AG10803 (cell line): ENCODE data around the gene KLF2.
"Not testable (repeated sequence)": the region's sequence is repeated elsewhere in the genome, so short reads cannot be mapped to it uniquely, and the experiment has no call there.

Experiments used
- DNase-seq: peaks from one replicate; pipeline ENCODE4 v3.0.0; 2010; ENCODE audit warnings: low read depth
- H3K4me3 ChIP-seq: 2 replicates; pipeline ENCODE4 v1.5.1; 2011; ENCODE audit warnings: mild to moderate bottlenecking, low read length, control low read depth
- TF ChIP-seq, protein P1 (sequence below): conservative IDR thresholded peaks from 2 replicates; pipeline ENCODE4 v1.5.1; 2011; ENCODE audit warnings: mild to moderate bottlenecking, low read length, control low read depth, inconsistent platforms

KLF2 gene

GRCh38 chr19:16324384-16325160 is at the start of gene KLF2:
KLF2 (plus strand) TSS chr19:16324826; CDS start chr19:16324924, 98 bp downstream.
- TF ChIP-seq, protein P1, sequence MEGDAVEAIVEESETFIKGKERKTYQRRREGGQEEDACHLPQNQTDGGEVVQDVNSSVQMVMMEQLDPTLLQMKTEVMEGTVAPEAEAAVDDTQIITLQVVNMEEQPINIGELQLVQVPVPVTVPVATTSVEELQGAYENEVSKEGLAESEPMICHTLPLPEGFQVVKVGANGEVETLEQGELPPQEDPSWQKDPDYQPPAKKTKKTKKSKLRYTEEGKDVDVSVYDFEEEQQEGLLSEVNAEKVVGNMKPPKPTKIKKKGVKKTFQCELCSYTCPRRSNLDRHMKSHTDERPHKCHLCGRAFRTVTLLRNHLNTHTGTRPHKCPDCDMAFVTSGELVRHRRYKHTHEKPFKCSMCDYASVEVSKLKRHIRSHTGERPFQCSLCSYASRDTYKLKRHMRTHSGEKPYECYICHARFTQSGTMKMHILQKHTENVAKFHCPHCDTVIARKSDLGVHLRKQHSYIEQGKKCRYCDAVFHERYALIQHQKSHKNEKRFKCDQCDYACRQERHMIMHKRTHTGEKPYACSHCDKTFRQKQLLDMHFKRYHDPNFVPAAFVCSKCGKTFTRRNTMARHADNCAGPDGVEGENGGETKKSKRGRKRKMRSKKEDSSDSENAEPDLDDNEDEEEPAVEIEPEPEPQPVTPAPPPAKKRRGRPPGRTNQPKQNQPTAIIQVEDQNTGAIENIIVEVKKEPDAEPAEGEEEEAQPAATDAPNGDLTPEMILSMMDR, result no peak
- peak within 1 kb of the TSS; percentile 85 for H3K4me3 ChIP-seq
- DNase-seq, result peak; percentile 94

GRCh38 chr19:16280306-16280705 is 44.3 kb upstream of the KLF2 start:
- TF ChIP-seq, protein P1, result no peak
- DNase-seq, result no peak
- no peak overlapping the region for H3K4me3 ChIP-seq

- TF ChIP-seq, protein P1, result no peak
- H3K4me3 ChIP-seq, result no peak overlapping the region
Measured at GRCh38 chr19:16281743-16282142, 42.9 kb upstream of the KLF2 start.

GRCh38 chr19:16283210-16284061 is 41.2 kb upstream of the KLF2 start:
- peak overlapping the region; percentile 15; the same call in 1 of the 2 replicates for H3K4me3 ChIP-seq
- TF ChIP-seq, protein P1, result no peak
- DNase-seq, result peak; percentile 57

More at GRCh38 chr19:16281743-16282142, 42.9 kb upstream of the KLF2 start:
- DNase-seq, result no peak

GRCh38 chr19:16284505-16284904 is 40.1 kb upstream of the KLF2 start:
- no peak for DNase-seq
- TF ChIP-seq, protein P1, result no peak
- no peak overlapping the region for H3K4me3 ChIP-seq

DNA sequence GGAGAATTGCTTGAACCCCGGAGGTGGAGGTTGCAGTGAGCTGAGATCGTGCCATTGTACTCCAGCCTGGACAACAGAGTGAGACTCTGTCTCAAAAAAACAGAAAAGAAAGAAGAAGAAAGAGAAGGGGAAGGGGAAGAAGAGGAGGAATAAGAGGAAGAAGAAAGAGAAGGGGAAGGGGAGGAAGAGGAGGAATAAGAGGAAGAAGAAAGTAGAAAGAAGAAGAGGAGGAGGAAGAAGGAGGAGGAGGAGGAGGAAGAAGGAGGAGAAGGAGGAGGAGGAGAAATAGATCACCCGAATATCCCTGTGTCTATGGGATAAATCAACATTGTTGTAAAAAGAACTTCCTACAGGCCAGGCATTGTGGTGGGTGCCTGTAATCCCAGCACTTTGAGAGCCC is 39.5 kb upstream of the KLF2 start:
- not testable (repeated sequence) for DNase-seq, H3K4me3 ChIP-seq

- H3K4me3 ChIP-seq, result no peak overlapping the region
- TF ChIP-seq, protein P1, result no peak
- no peak for DNase-seq
Measured at GRCh38 chr19:16285769-16286498, 38.7 kb upstream of the KLF2 start.
